GM21576 (cell line): ENCODE results near the gene ERF.
A peak's percentile ranks its signal among the peaks of the same experiment; 100 is the strongest.

ENCODE experiments used
- ATAC-seq: cut with Tn5 transposase; IDR thresholded peaks from one replicate; pipeline ENCODE4 v1.9.1; 2021; ENCODE audit warnings: mild to moderate bottlenecking, moderate library complexity; ENCODE audit not compliant: unreplicated experiment

ERF gene

GRCh38 chr19:42254089-42254849 is 659 bp downstream of the ERF start:
- peak; percentile 40 for ATAC-seq

- ATAC-seq: peak; percentile 1
These were observed 1.5 kb downstream of the ERF start for GRCh38 chr19:42253245-42254088.

- ATAC-seq: no peak
These were observed 2.3 kb downstream of the ERF start for GRCh38 chr19:42252365-42253244.

GRCh38 chr19:42251572-42252358 is 3.2 kb downstream of the ERF start:
- no peak for ATAC-seq

- no peak for ATAC-seq
These were observed 4.0 kb downstream of the ERF start for GRCh38 chr19:42250666-42251531.

- no peak for ATAC-seq
These were observed 4.7 kb downstream of the ERF start for GRCh38 chr19:42250183-42250665.

- no peak for ATAC-seq
These were observed 5.2 kb downstream of the ERF start for GRCh38 chr19:42249769-42250168.

GRCh38 chr19:42249149-42249750 is 5.7 kb downstream of the ERF start:
- no peak for ATAC-seq

- ATAC-seq: no peak
These were observed 6.4 kb downstream of the ERF start for GRCh38 chr19:42248270-42249148.

GRCh38 chr19:42247640-42248199 is 7.2 kb downstream of the ERF start:
- no peak for ATAC-seq

GRCh38 chr19:42246922-42247639 is 7.8 kb downstream of the ERF start:
- ATAC-seq: no peak

GRCh38 chr19:42246143-42246921 is 8.6 kb downstream of the ERF start:
- no peak for ATAC-seq

- ATAC-seq: no peak
These were observed 9.7 kb downstream of the ERF start for GRCh38 chr19:42245231-42245630.

- ATAC-seq: peak; percentile 30
These were observed 10.3 kb downstream of the ERF start for GRCh38 chr19:42244347-42245220.
